Esophagus muscularis mucosa (tissue), 4 donors: Measurements from ENCODE around the gene ENTPD6. TPM values are rescaled to one million over a fixed set of nuclear protein-coding genes. Genes with fewer than 3 reads are reported as not detected.
"Not testable (repeated sequence)": the region's sequence is repeated elsewhere in the genome, so short reads cannot be mapped to it uniquely, and the experiment has no call there.

ENCODE experiments used
- DNase-seq: peaks from one replicate; pipeline ENCODE4 v3.0.0-alpha.2; 2017; ENCODE audit errors: extremely low spot score
- H3K27ac ChIP-seq, 4 donors: fragments of 200-600 bp; sonication (generic); replicated peaks in 1 of 4; 1 replicate in 3 of 4; 2 replicates in 1 of 4; pipeline ENCODE4 v1.5.1; 2016 to 2019; ENCODE audit warnings: mild to moderate bottlenecking in 1 of 4
- H3K27me3 ChIP-seq, 4 donors: fragments of 200-600 bp; sonication (generic); one replicate each; pipeline versions ENCODE4 v1.5.1 to v1.6.0; 2016 to 2019
- H3K36me3 ChIP-seq, 4 donors: fragments of 200-600 bp; sonication (generic); one replicate each; pipeline ENCODE4 v1.5.1; 2016 to 2019
- H3K4me1 ChIP-seq, 4 donors: fragments of 200-600 bp; sonication (generic); one replicate each; pipeline ENCODE4 v1.5.1; 2016 to 2019
- H3K4me3 ChIP-seq, 4 donors: fragments of 200-600 bp; sonication (generic); 1 replicate in 2 of 4; 2 replicates in 2 of 4; pipeline ENCODE4 v1.5.1; 2016 to 2019; ENCODE audit warnings: mild to moderate bottlenecking in 4 of 4, moderate library complexity in 1 of 4
- H3K9me3 ChIP-seq, 4 donors: fragments of 200-600 bp; sonication (generic); 1 replicate in 3 of 4; 2 replicates in 1 of 4; pipeline ENCODE4 v1.5.1; 2016 to 2019
- CTCF ChIP-seq, 3 experiments: fragments of 200-600 bp in 2 of 3; fragments of 450-650 bp in 1 of 3; sonication (generic) in 2 of 3; IDR thresholded peaks; one replicate each; pipeline ENCODE4 v1.5.1; 2017 to 2019; ENCODE audit warnings: antibody characterized with exemption in 3 of 3, mild to moderate bottlenecking in 2 of 3, moderate library complexity in 1 of 3
- EP300 ChIP-seq: sonication (generic); formaldehyde crosslinking; IDR thresholded peaks from one replicate; pipeline ENCODE4 v1.6.1; 2017; ENCODE audit warnings: antibody characterized with exemption
- POLR2A ChIP-seq: fragments of 450-650 bp; IDR thresholded peaks from one replicate; pipeline ENCODE4 v1.6.1; 2017; ENCODE audit warnings: antibody characterized with exemption, moderate library complexity, mild to moderate bottlenecking, low read depth
- POLR2AphosphoS5 ChIP-seq, 2 donors: sonication (generic); formaldehyde crosslinking; IDR thresholded peaks; one replicate each; pipeline ENCODE4 v1.6.1; 2017; ENCODE audit warnings: antibody characterized with exemption in 2 of 2
- WGBS: methylation state at CpG from one replicate; pipeline ENCODE4 v1.1.5; 2018; 5-methylcytosine and 5-hydroxymethylcytosine counted together
- intact Hi-C: fragments of 100-400 bp; cut with DNase I; formaldehyde crosslinking; loops from one replicate; pipeline ENCODE4 v1.15.1; 2023
- total RNA-seq, 4 donors: library from RNA; depleted of rRNA; stranded (reverse); fragments of >200 nt; gene quantifications; one replicate each; pipeline versions ENCODE4 v1.1.0 to v1.2.1, GENCODE V29; 2016

Gene ENTPD6
- total RNA-seq, 4 donors from 2014 or later, result 39.0 to 44.1 (median 43.5) TPM

DNA sequence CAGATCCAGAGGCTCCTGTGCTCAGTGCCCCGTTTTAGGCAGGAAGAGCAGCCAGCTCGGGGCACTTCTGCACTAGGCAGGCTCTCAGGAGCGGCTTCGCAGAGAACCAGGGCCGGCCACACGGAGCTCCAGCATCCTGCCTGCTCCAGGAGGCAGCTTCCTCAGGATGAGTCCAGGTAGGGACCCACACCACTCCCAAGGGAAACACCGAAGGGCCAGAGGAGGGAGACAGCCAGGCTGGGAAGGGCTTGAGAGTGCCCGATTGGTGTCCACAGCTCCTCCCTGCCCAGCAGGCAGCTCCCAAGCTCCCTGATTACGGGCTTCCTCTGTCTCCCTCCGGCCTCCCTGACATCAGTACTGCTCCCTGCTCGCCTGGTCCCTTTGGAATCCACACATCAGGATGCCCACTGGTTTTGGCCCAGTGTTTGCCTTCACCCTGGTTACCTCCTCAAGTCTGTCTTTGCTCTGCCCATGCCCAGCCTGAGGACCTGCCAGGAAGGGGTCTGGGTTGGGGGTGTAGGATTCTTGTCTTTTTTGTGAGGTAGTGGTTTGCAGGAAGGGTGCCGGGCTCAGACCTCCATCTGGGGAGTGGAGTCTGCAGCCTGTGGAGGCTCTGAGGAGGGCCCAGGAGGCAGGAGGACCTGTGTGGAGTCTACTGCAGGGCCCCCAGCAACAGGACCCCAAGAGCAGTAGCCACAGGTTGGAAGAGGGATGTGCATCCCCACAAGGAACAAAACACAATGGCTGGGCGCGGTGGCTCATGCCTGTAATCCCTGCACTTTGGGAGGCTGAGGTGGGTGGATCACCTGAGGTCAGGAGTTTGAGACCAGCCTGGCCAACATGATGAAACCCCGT, 41.2 kb downstream of the ENTPD6 start:
- intact Hi-C loops, result no loop called here
- no peak for DNase-seq
- Histone ChIP-seq H3K4me3 (no peak overlapping the region), H3K4me1 (peaks cover 25 to 73% (median 65%) of the 10 kb centered on the region in 4 donors), H3K9me3 (no peaks in the 10 kb centered on the region), H3K27ac (peak overlapping the region; percentile 78 to 92 (median 87)), H3K27me3 (no peaks in the 10 kb centered on the region), H3K36me3 (no peaks in the 10 kb centered on the region)
- TF ChIP-seq EP300 (no peak), POLR2AphosphoS5 (IDR thresholded peaks at IDR 0.05) (no peak), CTCF (IDR thresholded peaks at IDR 0.05) (no peak), POLR2A (no peak)
- 87% methylated on average over 10 of the region's 15 CpGs for WGBS

GRCh38 chr20:25237610-25238318, 42.3 kb downstream of the ENTPD6 start:
- 40% methylated on average over 9 of the region's 10 CpGs for WGBS

DNA sequence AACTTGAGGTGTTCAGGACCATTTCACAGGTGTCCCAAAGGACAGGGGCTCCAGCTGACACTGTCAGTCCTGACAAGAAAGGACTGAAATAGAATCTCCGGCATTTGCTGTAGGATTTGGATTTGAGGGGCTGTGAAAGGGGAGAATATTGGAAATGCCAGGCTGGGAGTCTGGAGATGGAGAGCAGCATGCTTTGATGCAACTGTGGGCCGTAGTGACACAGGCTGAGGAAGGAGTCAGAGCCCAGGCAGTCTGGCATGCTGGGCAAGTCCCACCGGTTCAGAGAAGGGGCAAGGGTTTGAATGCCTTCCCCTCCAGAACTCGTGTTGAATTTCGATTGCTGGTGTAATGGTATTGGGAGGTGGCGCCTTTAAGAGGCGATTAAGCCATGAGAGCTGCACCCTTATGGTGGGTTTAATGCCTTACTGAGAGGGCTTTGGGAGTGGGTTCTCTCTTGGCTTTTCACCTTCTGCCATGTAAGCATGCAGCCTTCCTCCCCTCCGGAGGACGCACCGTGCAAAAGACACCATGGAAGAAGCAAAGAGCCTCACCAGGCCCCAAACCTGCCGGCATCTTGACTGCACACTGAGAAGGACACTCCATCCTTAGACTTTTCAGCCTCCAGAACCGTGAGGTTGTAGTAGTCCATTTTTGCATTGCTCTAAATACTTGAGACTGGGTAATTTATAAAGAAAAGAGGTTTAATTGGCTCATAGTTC, 43.0 kb downstream of the ENTPD6 start:
- DNase-seq, result no peak
- peaks cover 19 to 60% (median 53%) of the 10 kb centered on the region in 4 donors for H3K4me1 ChIP-seq
- no peaks in the 10 kb centered on the region for H3K36me3 ChIP-seq
- TF ChIP-seq POLR2AphosphoS5 (IDR thresholded peaks at IDR 0.05) (no peak), EP300 (no peak), POLR2A (no peak), CTCF (IDR thresholded peaks at IDR 0.05) (no peak)
- H3K27ac ChIP-seq, result peak overlapping the region; percentile 84 to 92 (median 88)
- H3K4me3 ChIP-seq, result no peak overlapping the region
- no peaks in the 10 kb centered on the region for H3K27me3 ChIP-seq
- intact Hi-C loops, result no loop called here
- WGBS, result 88% methylated on average over 12 of the region's 12 CpGs
- no peaks in the 10 kb centered on the region for H3K9me3 ChIP-seq

More at GRCh38 chr20:25237610-25238318, 42.3 kb downstream of the ENTPD6 start:
- Histone ChIP-seq H3K9me3 (no peaks in the 10 kb centered on the region), H3K4me1 (peaks cover 25 to 68% (median 60%) of the 10 kb centered on the region in 4 donors), H3K27ac (peak overlapping the region; percentile 84 to 92 (median 88)), H3K36me3 (no peaks in the 10 kb centered on the region), H3K4me3 (no peak overlapping the region), H3K27me3 (no peaks in the 10 kb centered on the region)
- intact Hi-C loops, result no loop called here
- DNase-seq, result peak; percentile 94
- TF ChIP-seq POLR2A, result no peak
- peak; percentile 96 for TF ChIP-seq POLR2AphosphoS5 (IDR thresholded peaks at IDR 0.05)
- peak; percentile 98 for TF ChIP-seq EP300
- no peak for TF ChIP-seq CTCF (IDR thresholded peaks at IDR 0.05)

- no peaks in the 10 kb centered on the region for H3K36me3 ChIP-seq
- no peaks in the 10 kb centered on the region for H3K9me3 ChIP-seq
- 92% methylated on average over 14 of the region's 19 CpGs for WGBS
- DNase-seq, result no peak
- H3K4me1 ChIP-seq, result peaks cover 15 to 48% (median 42%) of the 10 kb centered on the region in 4 donors
- no peak overlapping the region for H3K4me3 ChIP-seq
- H3K27ac ChIP-seq, result peak overlapping the region; percentile 84 to 92 (median 88)
- intact Hi-C loops, result loop anchor here (10.0 kb wide), 1 partner anchor 245 kb away; the partner anchor contains the start of gene APMAP
- no peaks in the 10 kb centered on the region for H3K27me3 ChIP-seq
- TF ChIP-seq CTCF (IDR thresholded peaks at IDR 0.05) (no peak), EP300 (no peak), POLR2A (no peak), POLR2AphosphoS5 (IDR thresholded peaks at IDR 0.05) (no peak)
Observed at GRCh38 chr20:25239387-25240370, 44.2 kb downstream of the ENTPD6 start.

DNA sequence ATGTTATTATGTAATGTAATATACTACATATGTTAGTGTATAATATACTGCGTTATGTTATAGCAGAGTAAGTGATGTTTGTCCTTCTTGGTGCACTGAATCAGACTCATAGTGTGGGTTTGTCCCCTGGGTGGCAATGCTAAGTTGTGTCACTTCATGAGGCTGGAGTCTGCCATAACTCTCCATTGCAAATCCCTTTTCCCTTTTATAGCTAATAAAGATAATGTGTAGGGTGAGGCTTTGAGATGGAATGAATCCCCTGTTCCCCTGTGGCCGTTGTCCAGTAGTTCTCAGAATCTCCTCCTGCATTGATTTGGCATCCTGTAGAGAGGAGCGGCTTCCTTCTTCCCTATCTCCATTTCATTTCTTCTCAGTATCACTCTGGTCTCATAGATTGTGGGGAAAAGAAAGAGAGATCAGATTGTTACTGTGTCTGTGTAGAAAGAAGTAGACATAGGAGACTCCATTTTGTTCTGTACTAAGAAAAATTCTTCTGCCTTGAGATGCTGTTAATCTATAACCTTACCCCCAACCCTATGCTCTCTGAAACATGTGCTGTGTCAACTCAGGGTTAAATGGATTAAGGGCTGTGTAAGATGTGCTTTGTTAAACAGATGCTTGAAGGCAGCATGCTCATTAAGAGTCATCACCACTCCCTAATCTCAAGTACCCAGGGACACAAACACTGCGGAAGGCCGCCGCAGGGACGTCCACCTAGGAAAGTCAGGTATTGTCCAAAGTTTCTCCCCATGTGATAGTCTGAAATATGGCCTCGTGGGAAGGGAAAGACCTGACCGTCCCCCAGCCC, 45.5 kb downstream of the ENTPD6 start:
- H3K9me3 ChIP-seq, H3K4me3 ChIP-seq, DNase-seq, H3K27ac ChIP-seq, H3K36me3 ChIP-seq, H3K27me3 ChIP-seq: not testable (repeated sequence)
- 75% methylated on average over 9 of the region's 9 CpGs for WGBS
- intact Hi-C loops, result loop anchor here (10.0 kb wide), 1 partner anchor 246 kb away; the partner anchor contains the start of gene APMAP
- peaks cover 15 to 41% (median 40%) of the 10 kb centered on the region in 4 donors for H3K4me1 ChIP-seq

GRCh38 chr20:25241659-25241955, 46.1 kb downstream of the ENTPD6 start:
- H3K36me3 ChIP-seq, H3K27me3 ChIP-seq, H3K4me3 ChIP-seq, H3K9me3 ChIP-seq, DNase-seq, H3K27ac ChIP-seq: not testable (repeated sequence)
- peaks cover 16 to 43% (median 39%) of the 10 kb centered on the region in 4 donors for H3K4me1 ChIP-seq
- WGBS, result 52% methylated on average over 4 of the region's 4 CpGs
- intact Hi-C loops, result loop anchor here (10.0 kb wide), 1 partner anchor 247 kb away; the partner anchor contains the start of gene APMAP
